ENCODE measurements around the gene ALPP. TPM values are rescaled to one million over a fixed set of nuclear protein-coding genes. Genes with fewer than 3 reads are reported as not detected.

The ALPP gene
- total RNA-seq, 1 donor from 2014 or later: not detected

- no peak overlapping the region for H3K4me3 ChIP-seq (ENCODE audit: low read depth, low read length)
- no peak for TF ChIP-seq CTCF (conservative IDR thresholded peaks at IDR 0.05; ENCODE audit: low read depth, low read length)
- DNase-seq (ENCODE audit: low read depth): no peak
Measured at GRCh38 chr2:232345251-232345650, 33.3 kb upstream of the ALPP start.

GRCh38 chr2:232347369-232347768, 31.2 kb upstream of the ALPP start:
- TF ChIP-seq CTCF (conservative IDR thresholded peaks at IDR 0.05; ENCODE audit: low read depth, low read length): no peak
- no peak overlapping the region for H3K4me3 ChIP-seq (ENCODE audit: low read depth, low read length)
- DNase-seq (ENCODE audit: low read depth): no peak

GRCh38 chr2:232348936-232349335, 29.6 kb upstream of the ALPP start:
- TF ChIP-seq CTCF (conservative IDR thresholded peaks at IDR 0.05; ENCODE audit: low read depth, low read length): no peak
- DNase-seq (ENCODE audit: low read depth): no peak
- H3K4me3 ChIP-seq (ENCODE audit: low read depth, low read length): no peak overlapping the region

GRCh38 chr2:232349546-232349945, 29.0 kb upstream of the ALPP start:
- DNase-seq (ENCODE audit: low read depth): no peak
- TF ChIP-seq CTCF (conservative IDR thresholded peaks at IDR 0.05; ENCODE audit: low read depth, low read length): no peak
- no peak overlapping the region for H3K4me3 ChIP-seq (ENCODE audit: low read depth, low read length)

GRCh38 chr2:232349946-232350635, 28.5 kb upstream of the ALPP start:
- DNase-seq (ENCODE audit: low read depth): no peak
- TF ChIP-seq CTCF (conservative IDR thresholded peaks at IDR 0.05; ENCODE audit: low read depth, low read length): no peak
- H3K4me3 ChIP-seq (ENCODE audit: low read depth, low read length): no peak overlapping the region

GRCh38 chr2:232350804-232351685, 27.5 kb upstream of the ALPP start:
- no peak overlapping the region for H3K4me3 ChIP-seq (ENCODE audit: low read depth, low read length)
- no peak for DNase-seq (ENCODE audit: low read depth)
- TF ChIP-seq CTCF (conservative IDR thresholded peaks at IDR 0.05; ENCODE audit: low read depth, low read length): no peak

All from epithelial cell of proximal tubule (primary cell).